Spinal cord (tissue), 10 donors: Measurements from ENCODE around the gene KATNB1. TPM values are rescaled to one million over a fixed set of nuclear protein-coding genes. Genes with fewer than 3 reads are reported as not detected.

Source experiments
- DNase-seq, 6 donors: peaks; one replicate each; pipeline versions ENCODE4 v3.0.0 to v3.0.0-alpha.2; 2013 to 2015; ENCODE audit warnings: low spot score in 6 of 6, low read depth in 4 of 6
- H3K27ac ChIP-seq: one replicate; pipeline ENCODE4 v1.5.1; 2013; ENCODE audit warnings: low read depth, low read length, control low read depth
- H3K27me3 ChIP-seq: one replicate; pipeline ENCODE4 v1.6.1; 2013; ENCODE audit warnings: low read length; ENCODE audit not compliant: control insufficient read depth, insufficient read depth
- H3K36me3 ChIP-seq: one replicate; pipeline ENCODE4 v1.6.1; 2013; ENCODE audit warnings: low read length; ENCODE audit not compliant: control insufficient read depth, insufficient read depth
- H3K4me1 ChIP-seq: one replicate; pipeline ENCODE4 v1.6.1; 2013; ENCODE audit warnings: low read length; ENCODE audit not compliant: control insufficient read depth, insufficient read depth
- H3K4me3 ChIP-seq: one replicate; pipeline ENCODE4 v1.5.1; 2013; ENCODE audit warnings: low read depth, low read length, control low read depth
- H3K9me3 ChIP-seq: one replicate; pipeline ENCODE4 v1.6.1; 2013; ENCODE audit warnings: low read length; ENCODE audit not compliant: control insufficient read depth, insufficient read depth
- WGBS: methylation state at CpG from one replicate; pipeline ENCODE4 v1.1.5; 2013; ENCODE audit warnings: missing lambda C conversion rate; ENCODE audit not compliant: insufficient coverage; 5-methylcytosine and 5-hydroxymethylcytosine counted together
- polyA plus RNA-seq, 2 donors: library from polyadenylated mRNA; unstranded; fragments of 120-200 nt; gene quantifications; one replicate each; pipeline ENCODE4 v1.2.1, GENCODE V29; 2013; ENCODE audit not compliant: insufficient read length in 2 of 2
- total RNA-seq, 2 donors: library from RNA; depleted of rRNA in 1 of 2; stranded (reverse); fragments of 120-200 nt in 1 of 2; fragments of >200 nt in 1 of 2; gene quantifications; one replicate each; pipeline versions ENCODE4 v1.2.3 to v1.2.4, GENCODE V29; 2013 to 2014
- donor health status: healthy.

The KATNB1 gene
- total and polyA plus RNA-seq, 4 donors = 28.8 to 52.9 (median 43.0) TPM

DNA sequence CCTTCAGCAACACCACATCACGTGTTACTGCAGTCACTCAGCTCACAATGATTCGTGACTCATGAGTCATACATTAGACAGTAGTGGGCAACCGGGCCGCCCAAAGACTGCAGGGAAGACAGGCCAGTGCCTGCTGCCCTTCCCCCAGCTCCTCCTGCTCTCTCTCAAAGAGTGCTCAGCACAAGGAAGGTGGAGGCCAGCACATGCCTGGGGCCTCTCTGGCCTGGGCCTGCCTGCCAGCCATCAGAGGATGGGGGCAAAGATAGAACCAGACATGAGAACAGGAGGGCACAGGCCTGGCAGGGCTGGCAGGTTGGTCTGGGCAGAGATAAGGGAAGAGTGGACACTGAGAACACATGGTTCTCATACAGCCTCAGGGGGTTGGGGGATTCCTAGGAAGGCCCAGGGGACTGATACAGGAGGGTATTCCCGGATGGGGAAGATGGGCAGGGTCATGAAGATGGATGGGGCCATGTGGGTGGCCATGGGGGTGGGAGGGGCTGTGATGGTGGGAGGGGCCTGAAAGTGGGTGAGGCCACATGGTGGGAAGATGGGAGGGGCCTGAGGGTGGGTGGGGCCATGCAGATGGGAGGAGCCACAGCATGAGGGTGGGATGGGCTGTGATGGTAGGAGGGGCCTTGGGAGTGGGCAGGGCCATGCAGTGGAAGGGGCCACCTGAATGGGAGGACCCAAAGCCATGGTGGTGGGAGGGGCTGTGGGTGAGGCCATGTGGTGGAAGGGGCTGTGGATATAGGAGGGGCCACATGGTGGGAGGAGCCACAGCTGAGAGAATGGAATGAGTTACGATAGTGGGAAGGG, 29.0 kb downstream of the KATNB1 start:
- no peaks in the 10 kb centered on the region for H3K4me1 ChIP-seq
- no peak overlapping the region for H3K27ac ChIP-seq
- peaks cover 95% of the 10 kb centered on the region for H3K36me3 ChIP-seq
- H3K27me3 ChIP-seq = no peaks in the 10 kb centered on the region
- H3K9me3 ChIP-seq = no peaks in the 10 kb centered on the region
- no peak for DNase-seq
- no peak overlapping the region for H3K4me3 ChIP-seq
- 65% methylated on average over 6 of the region's 6 CpGs for WGBS

GRCh38 chr16:57765160-57765728, 29.7 kb downstream of the KATNB1 start:
- Histone ChIP-seq H3K4me3 (no peak overlapping the region), H3K27me3 (no peaks in the 10 kb centered on the region), H3K4me1 (no peaks in the 10 kb centered on the region), H3K9me3 (no peaks in the 10 kb centered on the region), H3K27ac (no peak overlapping the region), H3K36me3 (peaks cover 95% of the 10 kb centered on the region)
- DNase-seq = no peak
- 89% methylated on average over 14 of the region's 17 CpGs for WGBS

DNA sequence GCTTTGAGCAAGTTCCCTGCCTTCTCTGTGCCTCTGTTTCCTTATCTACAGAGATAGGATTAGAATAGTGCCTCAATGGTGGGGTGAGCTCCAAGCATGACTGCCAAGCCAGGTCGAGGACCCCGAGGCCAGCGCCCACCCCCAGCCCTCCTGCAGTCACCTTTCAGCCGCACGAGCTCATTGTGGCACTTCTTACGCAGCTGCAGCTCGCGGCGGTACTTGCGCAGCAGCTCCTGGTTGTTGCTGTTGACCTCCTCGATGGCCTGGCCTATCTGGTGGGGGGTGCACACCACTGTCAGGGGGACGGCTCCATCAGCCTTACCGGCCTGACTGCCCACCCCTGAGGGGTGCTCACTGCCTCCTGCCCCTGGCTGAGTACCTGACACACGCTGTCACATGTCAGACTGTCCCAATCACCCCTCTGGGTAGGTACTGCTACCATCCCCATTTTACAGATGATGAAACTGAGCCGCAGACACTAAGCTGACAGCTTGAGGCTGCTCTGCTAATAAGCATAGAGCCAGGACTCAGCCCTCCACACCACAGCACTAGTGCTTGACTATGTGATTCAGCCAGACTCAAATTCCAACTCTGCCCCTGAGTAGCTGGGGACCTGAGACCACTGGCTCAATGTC, 31.3 kb downstream of the KATNB1 start:
- 91% methylated on average over 15 of the region's 15 CpGs for WGBS
- no peak for DNase-seq
- Histone ChIP-seq H3K4me3 (no peak overlapping the region), H3K4me1 (no peaks in the 10 kb centered on the region), H3K9me3 (no peaks in the 10 kb centered on the region), H3K27ac (no peak overlapping the region), H3K36me3 (peaks cover 95% of the 10 kb centered on the region), H3K27me3 (no peaks in the 10 kb centered on the region)

DNA sequence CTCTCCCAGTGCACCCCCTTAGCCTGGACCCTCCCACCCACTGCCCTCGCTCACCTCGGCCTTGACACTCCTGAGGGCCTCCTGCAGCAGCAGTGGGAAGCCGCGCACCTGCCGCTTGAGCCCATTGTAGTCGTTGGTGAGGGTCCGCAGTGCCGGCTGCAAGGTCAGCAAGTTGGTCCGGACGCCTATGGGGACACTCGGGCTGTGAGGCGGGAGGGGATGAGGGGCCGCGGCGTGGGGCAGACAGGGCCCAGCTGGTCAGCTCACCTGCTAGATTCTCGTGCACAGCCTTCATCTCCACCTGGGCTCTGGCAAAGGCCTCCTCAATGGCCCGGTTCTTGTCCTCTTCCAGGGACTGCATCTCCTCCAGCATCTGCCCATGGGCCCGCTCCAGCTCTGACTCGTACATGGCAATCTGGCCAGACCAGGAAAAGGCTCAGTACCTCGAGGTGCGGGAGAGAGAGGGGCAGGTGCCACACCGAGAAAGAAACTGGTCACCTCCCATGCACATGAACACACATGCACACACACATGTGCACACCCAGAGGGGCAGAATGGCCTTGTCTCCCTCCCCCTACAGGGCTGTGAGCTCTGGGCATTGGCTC, 34.1 kb downstream of the KATNB1 start:
- H3K36me3 ChIP-seq = peaks cover 81% of the 10 kb centered on the region
- 93% methylated on average over 22 of the region's 22 CpGs for WGBS

DNA sequence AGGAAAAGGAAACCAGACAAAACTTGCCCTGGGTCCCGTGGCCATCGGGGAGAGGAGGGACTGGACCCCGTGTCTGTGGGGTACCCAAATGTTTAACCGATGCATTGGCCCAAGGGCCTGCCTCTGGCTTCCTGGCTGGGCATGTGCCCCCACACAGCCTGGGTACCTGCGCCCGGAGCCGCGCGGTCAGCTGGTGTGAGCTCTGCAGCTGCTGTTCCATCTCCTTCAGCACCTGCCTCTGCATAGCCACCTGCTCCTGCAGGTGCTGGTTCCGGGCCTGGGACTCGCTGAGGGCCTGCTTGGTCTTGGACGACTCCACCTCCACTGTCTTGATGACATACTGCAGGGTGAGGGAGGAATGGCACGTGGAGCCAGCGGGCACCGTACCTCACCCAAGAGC, 34.8 kb downstream of the KATNB1 start:
- Histone ChIP-seq H3K9me3 (no peaks in the 10 kb centered on the region), H3K27ac (no peak overlapping the region)
- 96% methylated on average over 13 of the region's 15 CpGs for WGBS

More for the DNA sequence above, 34.1 kb downstream of the KATNB1 start:
- no peak overlapping the region for H3K4me3 ChIP-seq
- peaks cover under 1% of the 10 kb centered on the region for H3K4me1 ChIP-seq
- H3K9me3 ChIP-seq = no peaks in the 10 kb centered on the region
- no peaks in the 10 kb centered on the region for H3K27me3 ChIP-seq
- DNase-seq = no peak
- H3K27ac ChIP-seq = no peak overlapping the region

GRCh38 chr16:57771141-57771785, 35.7 kb downstream of the KATNB1 start:
- no peak for DNase-seq
- no peaks in the 10 kb centered on the region for H3K27me3 ChIP-seq
- whole genome bisulfite sequencing = 91% methylated on average over 26 of the region's 26 CpGs
- H3K9me3 ChIP-seq = no peaks in the 10 kb centered on the region
- no peak overlapping the region for H3K27ac ChIP-seq
- peaks cover 80% of the 10 kb centered on the region for H3K36me3 ChIP-seq
- peaks cover 16% of the 10 kb centered on the region for H3K4me1 ChIP-seq
- no peak overlapping the region for H3K4me3 ChIP-seq

More for the DNA sequence above, 34.8 kb downstream of the KATNB1 start:
- DNase-seq = no peak
- peaks cover 80% of the 10 kb centered on the region for H3K36me3 ChIP-seq
- H3K4me1 ChIP-seq = peaks cover 7% of the 10 kb centered on the region
- H3K27me3 ChIP-seq = no peaks in the 10 kb centered on the region
- no peak overlapping the region for H3K4me3 ChIP-seq

DNA sequence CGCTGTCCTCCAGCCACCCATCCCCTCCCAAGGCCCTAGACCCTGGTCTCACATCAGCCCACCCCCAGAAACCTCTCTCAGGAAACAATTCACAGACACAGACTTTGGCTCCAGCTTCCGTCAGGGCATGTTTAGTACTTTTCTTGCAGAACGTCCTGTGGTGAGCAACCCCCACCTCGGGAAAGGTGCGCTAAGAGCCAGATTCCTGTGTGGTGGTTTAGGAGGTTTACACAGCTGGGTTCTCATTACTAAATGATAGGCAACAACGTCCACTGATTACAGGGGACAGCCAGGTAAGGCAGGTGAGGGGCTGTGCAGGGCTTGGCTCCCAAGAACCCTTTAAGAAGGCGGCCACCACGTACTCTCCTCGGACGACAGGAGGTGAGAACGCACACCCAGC, 37.4 kb downstream of the KATNB1 start:
- Histone ChIP-seq H3K27me3 (no peaks in the 10 kb centered on the region), H3K9me3 (no peaks in the 10 kb centered on the region), H3K27ac (no peak overlapping the region), H3K4me3 (no peak overlapping the region), H3K4me1 (peaks cover 16% of the 10 kb centered on the region), H3K36me3 (peaks cover 69% of the 10 kb centered on the region)
- WGBS = 89% methylated on average over 9 of the region's 11 CpGs
- no peak for DNase-seq

- Histone ChIP-seq H3K4me3 (no peak overlapping the region), H3K27ac (no peak overlapping the region), H3K9me3 (no peaks in the 10 kb centered on the region), H3K4me1 (peaks cover 16% of the 10 kb centered on the region), H3K27me3 (no peaks in the 10 kb centered on the region), H3K36me3 (peaks cover 65% of the 10 kb centered on the region)
- 92% methylated on average over 4 of the region's 11 CpGs for WGBS
- no peak for DNase-seq
These were observed 38.2 kb downstream of the KATNB1 start for GRCh38 chr16:57773655-57774295.

DNA sequence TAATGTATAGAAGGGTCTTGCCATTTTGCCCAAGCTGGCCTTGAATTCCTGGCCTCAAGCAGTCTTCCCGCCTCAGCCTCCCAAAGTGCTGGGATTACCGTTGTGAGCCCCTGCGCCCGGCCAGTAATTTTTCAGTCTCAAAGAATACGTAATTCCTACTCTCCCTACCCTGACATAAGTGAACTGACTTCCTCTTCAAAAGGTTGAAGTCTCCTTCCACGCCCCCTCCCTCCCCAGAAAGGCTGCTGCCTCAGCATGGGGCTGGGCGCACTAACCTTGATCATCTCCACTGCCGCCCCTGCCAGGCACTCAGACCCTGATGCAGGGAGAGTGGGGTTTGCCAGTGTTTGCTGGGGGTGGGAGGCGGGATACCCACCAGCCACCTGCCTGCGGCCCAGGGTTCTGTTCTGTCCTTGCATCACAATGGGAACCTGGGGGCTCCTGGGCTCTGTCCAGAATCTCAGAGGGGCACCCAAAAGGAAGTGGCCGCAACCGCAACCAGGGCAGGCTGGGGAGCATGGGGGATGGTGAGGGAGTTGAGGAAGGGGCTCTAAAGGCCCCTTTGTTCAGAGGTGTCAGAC, 39.2 kb downstream of the KATNB1 start:
- Histone ChIP-seq H3K27me3 (no peaks in the 10 kb centered on the region), H3K36me3 (peaks cover 55% of the 10 kb centered on the region), H3K4me3 (no peak overlapping the region), H3K9me3 (no peaks in the 10 kb centered on the region), H3K4me1 (peaks cover 16% of the 10 kb centered on the region), H3K27ac (no peak overlapping the region)
- 86% methylated on average over 11 of the region's 12 CpGs for WGBS
- DNase-seq = no peak
